ENCODE results near the gene UCK2.
A peak's percentile ranks its signal among the peaks of the same experiment; 100 is the strongest.

UCK2 gene

DNA sequence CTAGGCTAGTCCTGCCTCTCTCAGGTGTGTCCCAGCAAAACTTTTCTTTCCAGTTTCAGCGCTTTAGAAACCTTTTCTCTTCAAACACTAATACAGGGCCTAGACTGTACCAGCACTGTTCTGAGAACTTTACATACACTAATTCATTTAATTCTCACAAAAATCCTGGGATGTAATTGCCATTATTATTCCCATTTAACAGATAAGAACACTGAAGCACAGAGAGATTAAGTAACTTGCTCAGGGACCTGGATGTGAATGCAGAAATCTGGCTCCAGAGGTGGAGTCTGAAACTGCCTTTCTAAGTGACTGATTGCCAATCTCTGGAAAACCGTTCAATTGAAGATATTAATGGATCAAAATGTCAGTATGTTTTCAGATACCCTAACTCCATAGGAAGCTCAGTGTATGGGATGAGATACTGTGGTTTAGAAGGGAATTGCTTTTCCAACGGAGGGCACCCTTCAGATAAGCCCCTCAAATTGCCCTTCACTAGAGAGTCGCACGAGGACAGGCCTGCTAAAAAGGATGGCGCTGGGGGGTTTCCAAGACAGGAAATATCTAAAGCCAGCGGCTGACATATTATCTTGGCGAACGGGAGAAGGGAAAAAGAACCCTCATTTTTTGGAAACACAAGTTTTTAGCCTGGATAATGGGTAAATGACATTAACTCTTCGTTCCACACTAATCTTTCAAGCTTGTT, 698 bp upstream of the UCK2 start:
- H3K79me2 ChIP-seq (ENCODE audit: control insufficient read depth, low read length), result peaks cover 44% of the 10 kb centered on the region
- peaks cover 6% of the 10 kb centered on the region; the same call in 1 of the 2 replicates for H3F3A ChIP-seq (ENCODE audit: control insufficient read depth, insufficient read depth)
- TF ChIP-seq, protein P1, sequence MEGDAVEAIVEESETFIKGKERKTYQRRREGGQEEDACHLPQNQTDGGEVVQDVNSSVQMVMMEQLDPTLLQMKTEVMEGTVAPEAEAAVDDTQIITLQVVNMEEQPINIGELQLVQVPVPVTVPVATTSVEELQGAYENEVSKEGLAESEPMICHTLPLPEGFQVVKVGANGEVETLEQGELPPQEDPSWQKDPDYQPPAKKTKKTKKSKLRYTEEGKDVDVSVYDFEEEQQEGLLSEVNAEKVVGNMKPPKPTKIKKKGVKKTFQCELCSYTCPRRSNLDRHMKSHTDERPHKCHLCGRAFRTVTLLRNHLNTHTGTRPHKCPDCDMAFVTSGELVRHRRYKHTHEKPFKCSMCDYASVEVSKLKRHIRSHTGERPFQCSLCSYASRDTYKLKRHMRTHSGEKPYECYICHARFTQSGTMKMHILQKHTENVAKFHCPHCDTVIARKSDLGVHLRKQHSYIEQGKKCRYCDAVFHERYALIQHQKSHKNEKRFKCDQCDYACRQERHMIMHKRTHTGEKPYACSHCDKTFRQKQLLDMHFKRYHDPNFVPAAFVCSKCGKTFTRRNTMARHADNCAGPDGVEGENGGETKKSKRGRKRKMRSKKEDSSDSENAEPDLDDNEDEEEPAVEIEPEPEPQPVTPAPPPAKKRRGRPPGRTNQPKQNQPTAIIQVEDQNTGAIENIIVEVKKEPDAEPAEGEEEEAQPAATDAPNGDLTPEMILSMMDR (IDR thresholded peaks at IDR 0.05; ENCODE audit: low read depth, low read length, poor library complexity, severe bottlenecking), result no peak
- no peak for TF ChIP-seq EZH2phosphoT487 (IDR thresholded peaks at IDR 0.05; ENCODE audit: borderline replicate concordance, low read length)
- no peaks in the 10 kb centered on the region for H3K9me3 ChIP-seq (ENCODE audit: control insufficient read depth, insufficient read depth, low read length)
- no peaks in the 10 kb centered on the region for H4K20me1 ChIP-seq (ENCODE audit: control insufficient read depth, insufficient read depth, low read depth, low read length)
- H3K4me2 ChIP-seq (ENCODE audit: low read length), result peak overlapping the region; percentile 78
- H3K27me3 ChIP-seq (ENCODE audit: control insufficient read depth, low read length), result no peaks in the 10 kb centered on the region
- H3K9me2 ChIP-seq (replicated peaks; ENCODE audit: control insufficient read depth, low read length), result no peaks in the 10 kb centered on the region
- peaks cover 17% of the 10 kb centered on the region for H3K4me1 ChIP-seq (ENCODE audit: control insufficient read depth, low read length)
- no peak overlapping the region for H3K27ac ChIP-seq (ENCODE audit: low read depth, low read length)
- H3K36me3 ChIP-seq (ENCODE audit: control insufficient read depth, low read length), result no peaks in the 10 kb centered on the region
- peak overlapping the region; percentile 81 for H3K4me3 ChIP-seq (ENCODE audit: low read length)

DNA sequence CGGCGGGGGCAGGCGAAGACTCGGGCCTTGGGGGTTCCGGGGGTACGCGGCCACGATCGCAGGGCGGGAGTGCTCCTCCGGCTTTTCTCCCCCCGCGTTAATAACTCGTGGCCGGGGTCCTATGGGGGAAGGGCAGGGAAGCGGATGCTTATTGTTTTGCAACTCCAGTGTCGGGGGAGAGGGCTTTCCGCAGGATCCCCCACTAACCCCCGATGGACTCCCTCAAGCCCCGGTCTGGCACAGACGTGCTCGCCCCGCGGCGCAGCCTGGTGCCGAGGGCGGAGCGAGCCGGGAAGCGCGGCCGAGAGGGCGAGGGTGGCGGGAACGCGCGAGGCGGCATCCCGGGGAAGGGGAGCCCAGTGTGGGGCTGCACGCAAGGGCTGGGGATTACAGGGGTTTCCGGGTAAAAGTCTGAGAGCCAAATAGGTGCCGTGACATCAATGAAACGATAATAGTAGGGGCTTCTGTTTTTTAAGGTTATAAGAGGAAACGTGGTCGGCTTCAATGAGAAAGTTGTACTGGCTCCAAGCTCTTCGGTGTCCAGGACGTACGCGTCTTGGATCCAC, 772 bp downstream of the UCK2 start:
- H3K4me3 ChIP-seq (ENCODE audit: low read length), result peak overlapping the region; percentile 81
- peaks cover 6% of the 10 kb centered on the region; the same call in 1 of the 2 replicates for H3F3A ChIP-seq (ENCODE audit: control insufficient read depth, insufficient read depth)
- H3K4me2 ChIP-seq (ENCODE audit: low read length), result peak overlapping the region; percentile 78
- no peaks in the 10 kb centered on the region for H3K9me2 ChIP-seq (replicated peaks; ENCODE audit: control insufficient read depth, low read length)
- H4K20me1 ChIP-seq (ENCODE audit: control insufficient read depth, insufficient read depth, low read depth, low read length), result no peaks in the 10 kb centered on the region
- no peaks in the 10 kb centered on the region for H3K9me3 ChIP-seq (ENCODE audit: control insufficient read depth, insufficient read depth, low read length)
- H3K4me1 ChIP-seq (ENCODE audit: control insufficient read depth, low read length), result peaks cover 17% of the 10 kb centered on the region
- peaks cover 59% of the 10 kb centered on the region for H3K79me2 ChIP-seq (ENCODE audit: control insufficient read depth, low read length)
- H3K27ac ChIP-seq (ENCODE audit: low read depth, low read length), result peak overlapping the region; percentile 68
- no peaks in the 10 kb centered on the region for H3K27me3 ChIP-seq (ENCODE audit: control insufficient read depth, low read length)
- TF ChIP-seq, protein P1 (IDR thresholded peaks at IDR 0.05; ENCODE audit: low read depth, low read length, poor library complexity, severe bottlenecking), result peak; percentile 11
- TF ChIP-seq EZH2phosphoT487 (IDR thresholded peaks at IDR 0.05; ENCODE audit: borderline replicate concordance, low read length), result no peak
- H3K36me3 ChIP-seq (ENCODE audit: control insufficient read depth, low read length), result no peaks in the 10 kb centered on the region

DNA sequence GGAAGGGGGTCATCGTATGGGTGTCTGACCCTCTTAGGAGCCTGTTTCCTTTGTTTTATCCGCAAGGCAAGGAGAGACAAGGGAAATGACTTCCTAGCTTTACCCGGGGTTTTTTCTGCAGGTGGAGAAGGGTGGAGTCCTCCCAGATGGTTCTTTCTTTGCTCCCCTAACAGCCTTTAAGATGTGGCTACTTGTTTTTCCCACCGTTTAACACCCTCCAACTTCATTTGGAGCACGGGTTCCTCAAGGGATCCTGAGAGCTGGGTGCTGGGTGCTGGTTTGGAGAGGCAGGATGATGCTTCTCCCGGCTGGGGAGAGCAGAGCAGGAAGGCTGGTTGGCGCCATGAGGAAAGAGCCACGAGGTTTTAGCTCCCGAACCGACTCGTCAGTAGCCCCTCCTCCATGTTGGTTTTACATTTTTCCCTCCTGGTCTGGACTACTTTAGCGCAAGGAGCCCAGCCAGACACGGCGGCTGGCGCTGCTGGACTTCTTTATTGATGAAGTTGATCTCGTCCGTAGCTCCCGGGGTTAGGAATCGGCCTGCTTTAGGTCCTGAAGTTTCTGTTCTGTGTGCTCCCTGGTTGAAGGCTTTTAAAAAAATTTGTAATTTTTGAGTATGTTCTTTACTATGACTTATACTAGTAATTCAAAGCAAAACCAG, 1.4 kb downstream of the UCK2 start:
- Histone ChIP-seq H3K36me3 (ENCODE audit: control insufficient read depth, low read length) (no peaks in the 10 kb centered on the region), H3K9me2 (replicated peaks; ENCODE audit: control insufficient read depth, low read length) (no peaks in the 10 kb centered on the region), H3K27me3 (ENCODE audit: control insufficient read depth, low read length) (no peaks in the 10 kb centered on the region), H3K9me3 (ENCODE audit: control insufficient read depth, insufficient read depth, low read length) (no peaks in the 10 kb centered on the region), H3K4me3 (ENCODE audit: low read length) (peak overlapping the region; percentile 81), H3K27ac (ENCODE audit: low read depth, low read length) (peak overlapping the region; percentile 68), H3K4me1 (ENCODE audit: control insufficient read depth, low read length) (peaks cover 17% of the 10 kb centered on the region), H4K20me1 (ENCODE audit: control insufficient read depth, insufficient read depth, low read depth, low read length) (no peaks in the 10 kb centered on the region), H3F3A (ENCODE audit: control insufficient read depth, insufficient read depth) (peaks cover 6% of the 10 kb centered on the region; the same call in 1 of the 2 replicates), H3K4me2 (ENCODE audit: low read length) (peak overlapping the region; percentile 78), H3K79me2 (ENCODE audit: control insufficient read depth, low read length) (peaks cover 65% of the 10 kb centered on the region)
- no peak for TF ChIP-seq EZH2phosphoT487 (IDR thresholded peaks at IDR 0.05; ENCODE audit: borderline replicate concordance, low read length)
- TF ChIP-seq, protein P1 (IDR thresholded peaks at IDR 0.05; ENCODE audit: low read depth, low read length, poor library complexity, severe bottlenecking), result no peak
